Lower lobe of right lung (tissue), 2 donors: ENCODE results near the gene FGF11. TPM values are rescaled to one million over a fixed set of nuclear protein-coding genes. Genes with fewer than 3 reads are reported as not detected.

Source experiments
- ATAC-seq, 2 donors: fragments of 200-7000 bp; cut with Tn5 transposase; one replicate each; pipeline ENCODE4 v1.9.1; 2020 to 2022; ENCODE audit warnings: mild to moderate bottlenecking in 2 of 2, moderate library complexity in 2 of 2
- DNase-seq: peaks from one replicate; pipeline ENCODE4 v3.0.0-alpha.2; 2020
- H3K27ac ChIP-seq: fragments of 200-600 bp; one replicate; pipeline ENCODE4 v1.8.0; 2022
- H3K27me3 ChIP-seq: fragments of 200-600 bp; one replicate; pipeline ENCODE4 v1.8.0; 2022; ENCODE audit warnings: low read depth
- H3K36me3 ChIP-seq: fragments of 200-600 bp; one replicate; pipeline ENCODE4 v1.8.0; 2022; ENCODE audit warnings: mild to moderate bottlenecking
- H3K4me1 ChIP-seq: fragments of 200-600 bp; one replicate; pipeline ENCODE4 v1.8.0; 2022
- H3K4me3 ChIP-seq: fragments of 200-600 bp; one replicate; pipeline ENCODE4 v1.8.0; 2022; ENCODE audit warnings: mild to moderate bottlenecking
- H3K9me3 ChIP-seq: fragments of 200-600 bp; one replicate; pipeline ENCODE4 v1.8.0; 2022
- CTCF ChIP-seq: fragments of 200-600 bp; IDR thresholded peaks from one replicate; pipeline ENCODE4 v1.8.0; 2022; ENCODE audit warnings: antibody characterized with exemption, mild to moderate bottlenecking
- intact Hi-C: fragments of 100-400 bp; cut with DNase I; formaldehyde crosslinking; loops from one replicate; pipeline ENCODE4 v1.11.0; 2022
- total RNA-seq: library from RNA; stranded (reverse); fragmentation: NEBNext Ultra II Directional; extraction: Animal tissue kit (Norgen Biotek cat#: 25700); gene quantifications from one replicate; pipeline ENCODE4 v1.2.1, GENCODE V29; 2021
- donor health status: DM: no; HTN: yes; CAD: no; lungs with severe emphysema.

Gene FGF11
- total RNA-seq, 1 donor from 2014 or later = 1.2 TPM

GRCh38 chr17:7427549-7427948 lies 11.8 kb upstream of the FGF11 start:
- no peak for DNase-seq
- H3K27ac ChIP-seq = no peak overlapping the region
- H3K4me1 ChIP-seq = no peaks in the 10 kb centered on the region
- intact Hi-C loops = no loop called here
- H3K4me3 ChIP-seq = no peak overlapping the region
- H3K36me3 ChIP-seq = no peaks in the 10 kb centered on the region
- TF ChIP-seq CTCF = no peak
- no peak for ATAC-seq
- no peaks in the 10 kb centered on the region for H3K9me3 ChIP-seq
- H3K27me3 ChIP-seq = no peaks in the 10 kb centered on the region

- H3K27me3 ChIP-seq = no peaks in the 10 kb centered on the region
- H3K36me3 ChIP-seq = no peaks in the 10 kb centered on the region
- H3K4me3 ChIP-seq = no peak within 1 kb of the TSS
- DNase-seq (no peak), ATAC-seq (no peak)
- H3K9me3 ChIP-seq = no peaks in the 10 kb centered on the region
- TF ChIP-seq CTCF = no peak
- H3K4me1 ChIP-seq = no peaks in the 10 kb centered on the region
- H3K27ac ChIP-seq = no peak within 1 kb of the TSS
- intact Hi-C loops = no loop called here
Measured at GRCh38 chr17:7428557-7428956, 10.8 kb upstream of the FGF11 start, which contains the start of gene SPEM3. TSS of gene SPEM3 (plus strand) at chr17:7428857. CDS start at chr17:7428903, 46 bp downstream.

GRCh38 chr17:7429722-7430121 lies 9.6 kb upstream of the FGF11 start:
- no peaks in the 10 kb centered on the region for H3K9me3 ChIP-seq
- H3K4me3 ChIP-seq = no peak overlapping the region
- no peak overlapping the region for H3K27ac ChIP-seq
- no peak for TF ChIP-seq CTCF
- H3K27me3 ChIP-seq = no peaks in the 10 kb centered on the region
- no peak for DNase-seq
- no peaks in the 10 kb centered on the region for H3K36me3 ChIP-seq
- no peaks in the 10 kb centered on the region for H3K4me1 ChIP-seq
- intact Hi-C loops = no loop called here
- no peak for ATAC-seq

GRCh38 chr17:7431231-7431630 lies 8.1 kb upstream of the FGF11 start:
- Histone ChIP-seq H3K27ac (no peak overlapping the region), H3K4me3 (no peak overlapping the region), H3K27me3 (no peaks in the 10 kb centered on the region), H3K9me3 (no peaks in the 10 kb centered on the region), H3K4me1 (peaks cover 9% of the 10 kb centered on the region), H3K36me3 (no peaks in the 10 kb centered on the region)
- intact Hi-C loops = no loop called here
- DNase-seq (no peak), ATAC-seq (no peak)
- no peak for TF ChIP-seq CTCF

GRCh38 chr17:7432296-7432695 lies 7.0 kb upstream of the FGF11 start:
- Histone ChIP-seq H3K27ac (no peak overlapping the region), H3K4me3 (no peak overlapping the region), H3K36me3 (no peaks in the 10 kb centered on the region), H3K4me1 (peaks cover 19% of the 10 kb centered on the region), H3K27me3 (no peaks in the 10 kb centered on the region), H3K9me3 (no peaks in the 10 kb centered on the region)
- ATAC-seq = no peak
- TF ChIP-seq CTCF = no peak
- intact Hi-C loops = no loop called here
- DNase-seq = no peak
